ENCODE measurements around the gene MED12L.

Gene MED12L

DNA sequence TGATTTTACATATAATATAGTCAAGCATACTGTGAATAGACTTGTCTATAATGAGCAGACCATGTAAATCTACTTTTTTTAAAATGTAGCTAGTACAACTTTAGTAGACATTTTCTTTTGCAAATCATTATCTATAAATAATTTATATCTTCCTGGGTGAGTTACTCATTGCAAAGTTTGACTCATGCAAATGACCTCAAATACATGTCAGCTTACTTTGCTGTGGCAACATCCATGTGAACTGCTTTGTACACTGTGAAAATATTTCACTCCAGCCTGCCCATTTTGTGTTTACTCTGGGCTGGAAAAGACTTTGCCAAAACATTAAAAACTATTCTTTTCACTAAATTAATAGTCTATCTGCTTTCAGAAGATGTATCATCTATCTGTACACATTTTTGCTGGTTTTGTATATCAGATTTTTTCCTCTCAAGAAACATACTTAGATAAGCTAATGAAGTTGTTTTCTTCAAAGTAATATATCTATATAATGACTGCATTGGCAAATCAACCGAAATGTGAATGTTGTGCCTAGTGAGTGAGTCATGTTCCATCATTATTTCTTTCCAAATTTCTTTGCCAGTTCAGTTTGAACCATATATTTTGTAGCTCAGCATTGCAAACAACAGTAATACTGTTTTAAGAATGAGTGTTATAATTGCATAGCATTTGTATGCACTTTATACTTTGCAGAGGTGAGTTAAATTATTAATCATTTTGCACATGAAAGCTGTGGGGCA lies 348.9 kb downstream of the MED12L start:
- no peak overlapping the region for H3K4me2 ChIP-seq (ENCODE audit: low read length)
- H3K9ac ChIP-seq (ENCODE audit: low read length) = no peak overlapping the region
- H3K27ac ChIP-seq (ENCODE audit: low read depth, low read length, poor library complexity, severe bottlenecking) = no peak overlapping the region
- no peaks in the 10 kb centered on the region for H3F3A ChIP-seq (ENCODE audit: insufficient read depth, low read length)
- H3K79me2 ChIP-seq (ENCODE audit: insufficient read depth, low read length) = no peaks in the 10 kb centered on the region
- TF ChIP-seq, protein P1, sequence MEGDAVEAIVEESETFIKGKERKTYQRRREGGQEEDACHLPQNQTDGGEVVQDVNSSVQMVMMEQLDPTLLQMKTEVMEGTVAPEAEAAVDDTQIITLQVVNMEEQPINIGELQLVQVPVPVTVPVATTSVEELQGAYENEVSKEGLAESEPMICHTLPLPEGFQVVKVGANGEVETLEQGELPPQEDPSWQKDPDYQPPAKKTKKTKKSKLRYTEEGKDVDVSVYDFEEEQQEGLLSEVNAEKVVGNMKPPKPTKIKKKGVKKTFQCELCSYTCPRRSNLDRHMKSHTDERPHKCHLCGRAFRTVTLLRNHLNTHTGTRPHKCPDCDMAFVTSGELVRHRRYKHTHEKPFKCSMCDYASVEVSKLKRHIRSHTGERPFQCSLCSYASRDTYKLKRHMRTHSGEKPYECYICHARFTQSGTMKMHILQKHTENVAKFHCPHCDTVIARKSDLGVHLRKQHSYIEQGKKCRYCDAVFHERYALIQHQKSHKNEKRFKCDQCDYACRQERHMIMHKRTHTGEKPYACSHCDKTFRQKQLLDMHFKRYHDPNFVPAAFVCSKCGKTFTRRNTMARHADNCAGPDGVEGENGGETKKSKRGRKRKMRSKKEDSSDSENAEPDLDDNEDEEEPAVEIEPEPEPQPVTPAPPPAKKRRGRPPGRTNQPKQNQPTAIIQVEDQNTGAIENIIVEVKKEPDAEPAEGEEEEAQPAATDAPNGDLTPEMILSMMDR (IDR thresholded peaks at IDR 0.05; ENCODE audit: low read length) = no peak
- no peak for TF ChIP-seq EZH2 (IDR thresholded peaks at IDR 0.05; ENCODE audit: borderline replicate concordance, low read length)
- no peaks in the 10 kb centered on the region for H3K4me1 ChIP-seq (ENCODE audit: insufficient read depth, low read length, severe bottlenecking)
- no peak overlapping the region for H2AFZ ChIP-seq (ENCODE audit: low read length)
- H3K9me2 ChIP-seq (ENCODE audit: low read depth, low read length) = no peaks in the 10 kb centered on the region
- no peaks in the 10 kb centered on the region for H3K9me3 ChIP-seq (ENCODE audit: low read length)
- no peaks in the 10 kb centered on the region for H3K27me3 ChIP-seq (ENCODE audit: insufficient read depth, low read length)
- no peak overlapping the region for H3K4me3 ChIP-seq (ENCODE audit: low read depth, low read length, poor library complexity, severe bottlenecking)
- no peaks in the 10 kb centered on the region for H4K20me1 ChIP-seq (ENCODE audit: insufficient read depth, low read length)
- no peaks in the 10 kb centered on the region for H3K36me3 ChIP-seq (ENCODE audit: insufficient read depth, low read length)

DNA sequence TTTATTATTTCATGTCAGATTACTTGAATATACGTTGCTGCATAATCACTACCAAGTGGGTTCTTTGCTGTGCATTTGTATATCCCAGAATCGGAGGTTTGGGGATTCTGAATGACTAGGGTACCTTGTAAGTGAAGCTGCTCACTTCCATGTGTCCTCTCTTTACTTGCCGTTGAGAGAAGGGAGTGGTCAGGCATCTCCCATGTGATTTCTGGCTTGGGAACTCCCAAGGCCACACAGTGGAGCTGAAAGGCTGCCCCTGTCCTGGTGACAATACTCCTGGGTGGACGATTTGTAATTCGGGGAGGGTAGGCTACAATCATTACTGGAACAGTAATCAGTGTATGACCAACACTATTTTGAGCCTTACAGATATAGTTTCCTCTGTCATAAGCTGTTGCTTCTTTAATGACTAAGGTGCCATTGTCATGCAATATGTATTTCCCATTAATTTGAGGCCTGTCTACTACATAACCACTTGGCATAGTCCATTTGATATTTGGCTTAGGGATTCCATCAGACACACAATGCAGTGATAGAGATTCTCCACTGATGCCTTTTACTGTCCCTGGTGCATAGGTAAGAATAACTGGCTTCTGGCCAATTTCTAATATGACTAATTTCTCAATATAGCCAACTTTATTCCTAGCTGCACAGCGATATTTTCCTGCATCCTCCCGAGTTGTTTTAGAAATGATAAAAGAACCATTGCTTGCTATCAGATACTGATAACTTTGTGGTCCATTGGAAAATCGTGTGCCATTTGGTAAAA lies 351.4 kb downstream of the MED12L start:
- Histone ChIP-seq H4K20me1 (ENCODE audit: insufficient read depth, low read length) (no peaks in the 10 kb centered on the region), H3K4me2 (ENCODE audit: low read length) (no peak overlapping the region), H3K4me3 (ENCODE audit: low read depth, low read length, poor library complexity, severe bottlenecking) (no peak overlapping the region), H3K36me3 (ENCODE audit: insufficient read depth, low read length) (no peaks in the 10 kb centered on the region), H3K9me2 (ENCODE audit: low read depth, low read length) (no peaks in the 10 kb centered on the region), H3K4me1 (ENCODE audit: insufficient read depth, low read length, severe bottlenecking) (no peaks in the 10 kb centered on the region), H2AFZ (ENCODE audit: low read length) (no peak overlapping the region), H3K27me3 (ENCODE audit: insufficient read depth, low read length) (no peaks in the 10 kb centered on the region), H3K9ac (ENCODE audit: low read length) (no peak overlapping the region), H3F3A (ENCODE audit: insufficient read depth, low read length) (no peaks in the 10 kb centered on the region), H3K79me2 (ENCODE audit: insufficient read depth, low read length) (no peaks in the 10 kb centered on the region), H3K27ac (ENCODE audit: low read depth, low read length, poor library complexity, severe bottlenecking) (no peak overlapping the region), H3K9me3 (ENCODE audit: low read length) (no peaks in the 10 kb centered on the region)
- TF ChIP-seq, protein P1 (IDR thresholded peaks at IDR 0.05; ENCODE audit: low read length) = no peak

DNA sequence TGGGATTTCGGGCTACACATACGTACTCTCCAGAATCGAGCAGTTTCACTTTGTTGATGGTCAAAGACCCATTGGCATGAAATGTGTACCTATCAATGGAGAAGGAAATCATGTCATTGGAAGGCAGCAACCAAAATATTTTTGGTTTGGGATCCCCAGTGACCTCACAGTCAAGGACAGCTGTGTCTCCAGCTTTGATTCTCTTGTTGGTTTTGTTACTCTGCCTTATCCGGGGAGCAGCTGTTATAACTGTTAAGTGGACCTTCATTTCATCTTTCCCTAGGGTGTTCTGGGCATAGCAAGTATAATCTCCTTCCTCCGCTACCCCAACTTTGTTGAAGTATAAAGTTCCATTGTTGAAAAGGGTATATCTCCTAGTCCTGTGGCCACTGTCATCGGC lies 352.4 kb downstream of the MED12L start:
- Histone ChIP-seq H3K9me2 (ENCODE audit: low read depth, low read length) (no peaks in the 10 kb centered on the region), H4K20me1 (ENCODE audit: insufficient read depth, low read length) (no peaks in the 10 kb centered on the region), H3K4me2 (ENCODE audit: low read length) (no peak overlapping the region), H3K9ac (ENCODE audit: low read length) (no peak overlapping the region), H3K4me3 (ENCODE audit: low read depth, low read length, poor library complexity, severe bottlenecking) (no peak overlapping the region), H3F3A (ENCODE audit: insufficient read depth, low read length) (no peaks in the 10 kb centered on the region), H3K36me3 (ENCODE audit: insufficient read depth, low read length) (no peaks in the 10 kb centered on the region), H3K79me2 (ENCODE audit: insufficient read depth, low read length) (no peaks in the 10 kb centered on the region), H2AFZ (ENCODE audit: low read length) (no peak overlapping the region), H3K4me1 (ENCODE audit: insufficient read depth, low read length, severe bottlenecking) (no peaks in the 10 kb centered on the region), H3K9me3 (ENCODE audit: low read length) (no peaks in the 10 kb centered on the region), H3K27ac (ENCODE audit: low read depth, low read length, poor library complexity, severe bottlenecking) (no peak overlapping the region), H3K27me3 (ENCODE audit: insufficient read depth, low read length) (no peaks in the 10 kb centered on the region)
- TF ChIP-seq EZH2 (IDR thresholded peaks at IDR 0.05; ENCODE audit: borderline replicate concordance, low read length) = no peak
- TF ChIP-seq, protein P1 (IDR thresholded peaks at IDR 0.05; ENCODE audit: low read length) = no peak
